Activated CD4-positive, alpha-beta T cell treated with anti-CD3 and anti-CD28 coated beads, Interleukin-2, amount 50 U/mL, for 4 hours (primary cell): Measurements from ENCODE around the gene NUP188.
"Not testable (repeated sequence)": the region's sequence is repeated elsewhere in the genome, so short reads cannot be mapped to it uniquely, and the experiment has no call there.

Source experiments
- DNase-seq, 2 experiments: peaks; one replicate each; pipeline ENCODE4 v3.0.0-alpha.2; 2020

Gene NUP188

GRCh38 chr9:128943832-128944620, 3.5 kb upstream of the NUP188 start:
- no peak for DNase-seq

DNA sequence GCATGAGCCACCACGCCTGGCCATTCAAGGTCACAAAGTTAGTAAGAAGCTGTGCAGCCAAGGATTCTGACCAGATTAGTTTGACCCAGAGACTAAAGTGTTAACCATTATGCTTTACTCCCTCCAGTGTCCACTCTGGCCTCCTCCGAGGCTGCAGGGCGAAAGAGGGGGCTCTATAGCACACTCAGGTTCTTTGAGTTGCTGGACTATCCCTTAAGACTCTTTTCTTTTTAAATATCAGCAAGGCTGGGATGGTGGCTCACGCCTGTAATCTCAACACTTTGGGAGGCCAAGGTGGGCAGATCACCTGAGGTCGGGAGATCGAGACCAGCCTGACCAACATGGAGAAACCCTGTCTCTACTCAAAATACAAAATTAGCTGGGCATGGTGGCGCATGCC, 2.5 kb upstream of the NUP188 start:
- not testable (repeated sequence) for DNase-seq

GRCh38 chr9:128945798-128946501, 1.5 kb upstream of the NUP188 start:
- DNase-seq: no peak

DNA sequence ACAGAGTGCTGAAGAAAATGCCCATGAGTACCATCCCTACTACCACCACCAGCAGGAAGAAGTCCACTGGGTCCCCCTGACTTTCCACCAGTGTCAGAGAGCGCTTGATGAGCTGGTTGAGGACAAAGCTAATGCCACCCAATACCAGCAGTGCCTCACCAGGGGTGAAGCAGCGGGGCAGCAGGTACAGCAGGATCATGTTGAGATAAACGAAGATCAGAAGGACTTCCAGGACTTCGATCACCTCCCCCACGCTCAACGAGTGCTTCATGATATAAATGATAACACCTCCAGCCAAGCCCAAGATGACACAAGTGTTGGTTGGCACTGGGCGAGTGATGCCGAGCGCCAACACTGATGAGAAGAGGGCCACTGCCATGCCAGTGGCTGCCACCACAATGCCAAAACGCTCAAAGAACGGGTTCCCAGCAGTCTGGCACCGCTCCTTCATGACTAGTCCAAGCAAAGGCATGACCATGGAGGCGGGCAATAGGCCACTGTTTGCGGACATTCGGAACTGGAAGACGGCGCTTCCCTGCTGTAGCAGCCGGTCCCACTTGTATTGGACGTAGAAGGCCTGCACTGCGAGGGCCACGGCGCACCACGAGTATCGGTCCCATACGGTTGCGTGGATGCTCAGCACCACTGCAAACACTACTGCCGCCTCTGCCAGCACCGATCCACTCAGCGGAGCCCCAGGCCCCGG, 775 bp upstream of the NUP188 start:
- peak; percentile 4 to 14 for DNase-seq

GRCh38 chr9:128947277-128947526, 297 bp upstream of the NUP188 start:
- DNase-seq: no peak

DNA sequence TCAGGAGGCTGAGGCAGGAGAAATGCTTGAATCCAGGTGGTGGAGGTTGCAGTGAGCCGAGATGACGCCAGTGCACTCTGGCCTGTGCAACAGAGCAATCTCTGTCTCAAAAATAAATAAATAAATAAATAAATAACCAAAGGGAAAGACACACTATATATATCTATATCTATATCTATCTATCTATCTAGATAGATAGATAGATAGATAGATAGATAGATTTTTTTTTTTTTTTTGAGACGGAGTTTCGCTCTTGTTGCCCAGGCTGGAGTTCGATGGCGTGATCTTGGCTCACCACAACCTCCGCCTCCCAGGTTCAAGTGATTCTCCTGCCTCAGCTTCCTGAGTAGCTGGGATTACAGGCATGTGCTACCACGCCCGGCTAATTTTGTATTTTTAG, 13.9 kb downstream of the NUP188 start:
- not testable (repeated sequence) for DNase-seq

GRCh38 chr9:128969491-128969890, 22.0 kb downstream of the NUP188 start:
- no peak for DNase-seq

DNA sequence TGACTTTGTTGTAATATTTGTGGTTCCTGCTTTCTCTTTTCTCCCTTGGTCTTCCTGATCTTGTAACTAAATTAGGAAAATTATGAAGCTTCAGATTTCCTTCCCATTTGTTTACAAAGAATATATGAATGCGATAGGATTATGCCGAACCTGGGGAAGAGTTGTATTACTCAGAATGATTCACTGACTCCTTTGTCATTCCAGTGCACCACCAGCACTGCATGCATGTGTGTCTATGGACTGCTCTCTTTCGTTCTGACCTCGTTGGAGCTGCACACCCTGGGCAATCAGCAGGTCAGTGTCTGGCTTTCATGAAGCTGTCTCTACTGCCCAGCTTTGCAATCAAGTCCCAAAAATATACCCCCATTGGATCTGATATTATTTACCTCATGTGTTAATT, 25.5 kb downstream of the NUP188 start:
- DNase-seq: no peak

- no peak for DNase-seq
Observed at GRCh38 chr9:128979111-128979510, 31.6 kb downstream of the NUP188 start.

- DNase-seq: no peak
Observed at GRCh38 chr9:128983536-128983935, 36.0 kb downstream of the NUP188 start.

DNA sequence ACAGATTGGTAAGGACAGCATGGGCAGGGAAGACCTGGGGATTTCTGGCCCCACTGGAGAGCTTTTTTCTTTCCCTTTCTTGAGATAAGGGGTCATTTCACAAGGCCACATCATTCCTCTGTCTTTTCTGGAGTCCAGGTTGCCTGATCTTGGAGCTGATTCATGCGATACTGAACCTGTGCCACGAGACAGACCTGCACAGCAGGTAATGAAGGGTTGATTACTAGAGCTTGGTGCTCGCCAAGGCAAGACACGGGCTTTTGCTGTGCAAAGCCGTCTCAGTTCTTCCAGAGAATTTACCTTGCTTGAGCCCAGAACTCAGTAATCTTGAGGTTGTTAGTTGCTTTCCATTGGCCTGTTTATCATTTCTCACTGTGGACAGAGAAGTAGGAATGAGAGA, 39.2 kb downstream of the NUP188 start:
- DNase-seq: no peak

- DNase-seq: no peak
Observed at GRCh38 chr9:128987805-128988204, 40.3 kb downstream of the NUP188 start.

DNA sequence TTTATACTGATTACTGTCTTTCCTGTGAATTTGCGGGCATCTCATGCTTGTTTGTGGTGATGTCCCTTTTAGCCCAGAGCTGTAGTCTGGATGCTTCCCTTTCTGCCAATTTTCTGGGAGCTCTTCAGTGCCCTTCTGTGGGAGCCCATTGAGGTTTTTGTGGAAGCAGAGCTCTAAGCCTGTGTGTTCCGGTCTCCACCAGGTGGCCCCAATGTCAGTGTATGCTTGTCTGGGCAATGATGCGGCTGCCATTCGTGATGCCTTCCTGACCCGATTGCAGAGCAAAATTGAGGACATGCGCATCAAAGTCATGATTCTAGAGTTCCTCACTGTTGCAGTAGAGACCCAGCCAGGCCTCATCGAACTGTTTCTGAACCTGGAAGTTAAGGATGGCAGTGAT, 45.5 kb downstream of the NUP188 start:
- DNase-seq: no peak

- DNase-seq: no peak
Observed at GRCh38 chr9:128995791-128996190, 48.3 kb downstream of the NUP188 start.

- DNase-seq: no peak
Observed at GRCh38 chr9:128998462-128998861, 51.0 kb downstream of the NUP188 start.

DNA sequence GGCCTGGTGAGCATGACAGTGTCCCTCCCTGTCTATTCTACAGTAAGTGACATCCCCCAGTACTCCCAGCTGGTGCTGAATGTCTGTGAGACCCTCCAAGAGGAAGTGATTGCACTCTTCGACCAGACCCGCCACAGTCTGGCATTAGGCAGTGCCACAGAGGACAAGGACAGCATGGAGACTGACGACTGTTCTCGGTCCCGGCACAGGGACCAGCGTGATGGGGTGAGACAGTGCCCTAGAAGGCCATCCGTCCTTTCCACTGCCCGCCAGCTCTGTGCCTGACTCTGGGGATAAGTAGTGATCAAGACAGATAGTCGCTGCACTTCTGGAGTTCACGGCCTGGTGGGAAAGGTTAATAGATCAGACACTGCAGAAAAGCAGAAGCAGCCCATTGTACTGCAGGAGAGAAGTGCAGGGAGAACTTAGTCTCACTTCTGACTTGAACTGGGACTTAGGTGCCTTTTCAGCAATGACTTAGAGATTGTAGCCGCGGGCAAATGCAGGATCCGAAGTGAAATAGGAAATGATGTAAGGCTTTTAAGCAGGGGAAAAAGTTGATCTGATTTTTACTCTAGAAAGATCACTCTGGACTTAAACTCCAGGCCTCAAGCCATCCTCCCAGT, 52.2 kb downstream of the NUP188 start:
- DNase-seq: no peak

GRCh38 chr9:129001504-129002325, 54.2 kb downstream of the NUP188 start:
- DNase-seq: no peak

DNA sequence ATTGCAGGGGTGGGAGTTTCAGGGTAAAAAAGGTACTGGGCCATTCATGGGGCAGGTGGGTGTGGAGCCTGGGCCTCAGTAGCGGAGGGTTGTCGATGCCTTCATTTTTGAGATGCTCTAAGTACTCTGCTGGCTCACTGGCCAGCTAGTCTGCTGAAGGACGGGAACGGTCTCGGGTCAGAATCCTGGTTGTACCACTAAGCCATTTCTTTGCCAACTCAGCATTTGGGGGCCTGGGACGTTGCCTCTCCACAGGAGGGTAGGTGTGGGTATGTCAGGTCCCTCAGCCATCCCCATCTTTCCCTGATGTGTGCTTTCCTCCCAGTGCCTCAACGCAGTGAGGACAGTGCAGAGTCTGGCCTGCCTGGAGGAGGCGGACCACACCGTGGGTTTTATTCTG, 55.5 kb downstream of the NUP188 start:
- DNase-seq: no peak

GRCh38 chr9:129004173-129004572, 56.7 kb downstream of the NUP188 start:
- DNase-seq: not testable (repeated sequence)

DNA sequence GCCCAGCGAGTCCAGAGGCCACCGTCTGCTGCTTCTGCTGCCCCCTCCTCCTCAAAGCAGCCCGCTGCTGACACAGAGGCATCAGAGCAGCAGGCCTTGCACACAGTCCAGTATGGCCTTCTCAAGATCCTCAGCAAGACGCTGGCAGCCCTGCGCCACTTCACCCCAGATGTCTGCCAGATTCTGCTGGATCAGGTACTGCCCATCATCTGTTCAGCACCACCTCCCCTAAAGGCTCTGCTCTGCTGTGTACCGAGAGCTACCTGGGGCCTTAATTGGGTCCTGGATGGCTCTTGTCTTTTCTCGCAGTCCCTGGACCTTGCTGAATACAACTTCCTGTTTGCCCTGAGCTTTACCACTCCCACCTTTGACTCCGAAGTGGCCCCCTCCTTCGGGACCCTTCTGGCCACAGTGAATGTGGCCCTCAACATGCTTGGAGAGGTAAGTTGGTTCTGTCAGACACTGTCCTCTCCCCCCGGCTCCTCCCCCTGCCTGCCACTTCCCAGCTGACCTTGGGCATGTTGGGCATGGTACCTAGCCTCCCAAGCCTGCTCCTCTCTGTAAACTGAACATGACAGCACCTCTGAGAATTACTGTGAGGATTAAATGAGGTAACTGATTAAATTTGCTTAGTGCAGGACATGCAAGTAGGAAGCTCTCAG, 58.0 kb downstream of the NUP188 start:
- DNase-seq: no peak

GRCh38 chr9:129006328-129007034, 59.0 kb downstream of the NUP188 start:
- peak; percentile 27 to 37 for DNase-seq
